ENCODE data around the gene MET. TPM values are rescaled to one million over a fixed set of nuclear protein-coding genes. Genes with fewer than 3 reads are reported as not detected.

The MET gene
- total and polyA plus RNA-seq, 10 of the 15 experiments (the other 5 are each of a cell fraction or from before 2014, with no cell fraction given): 0.01 to 0.21 TPM; not detected in 8

- no peak overlapping the region for H3K4me2 ChIP-seq (ENCODE audit: control insufficient read depth, insufficient read depth)
- ChIA-PET CTCF (no interaction called here), POLR2A (no interaction called here), RAD21 (ENCODE audit: unreplicated experiment) (no interaction called here), SMC1A (ENCODE audit: uncharacterized antibody, unreplicated experiment) (no interaction called here)
- H2AFZ ChIP-seq (ENCODE audit: control insufficient read depth, low read depth, low read length): no peak overlapping the region
- FAIRE-seq (no peak), ATAC-seq (no peak), DNase-seq (ENCODE audit: low read depth, low spot score) (no peak)
- no peak overlapping the region for H3K9ac ChIP-seq (ENCODE audit: control insufficient read depth, insufficient read depth, low read length)
- no peak overlapping the region for H3K4me3 ChIP-seq
- H4K20me1 ChIP-seq (ENCODE audit: control insufficient read depth, insufficient read depth): no peaks in the 10 kb centered on the region
- peaks cover 0 to 3% of the 10 kb centered on the region in 2 experiments; a peak in 2 of 4 replicates for H3K27me3 ChIP-seq (replicated peaks in 1 of 2; ENCODE audit: control insufficient read depth in 2 of 2, insufficient read depth in 2 of 2, low read length in 1 of 2)
- WGBS (ENCODE audit: insufficient coverage, insufficient replicate concordance, low lambda C conversion rate, missing lambda C conversion rate): 49% methylated on average over 3 of the region's 3 CpGs
- intact Hi-C loops (cut with micrococcal nuclease; ENCODE audit: unreplicated experiment): no loop called here
- H3K36me3 ChIP-seq (ENCODE audit: control insufficient read depth in 2 of 2, insufficient read depth in 2 of 2, low read length in 1 of 2): no peaks in the 10 kb centered on the region
- H3K9me3 ChIP-seq (replicated peaks; ENCODE audit: control insufficient read depth, insufficient read depth, low read length): no peaks in the 10 kb centered on the region
- in situ Hi-C loops (cut with MboI): no loop called here
- no peak overlapping the region for H3K27ac ChIP-seq (ENCODE audit: control insufficient read depth, insufficient read depth)
- no peaks in the 10 kb centered on the region for H3K79me2 ChIP-seq (ENCODE audit: control insufficient read depth, insufficient read depth, low read length)
- TF ChIP-seq IRF5 (IDR thresholded peaks at IDR 0.05; ENCODE audit: borderline replicate concordance) (no peak), STAT3 (IDR thresholded peaks at IDR 0.05; ENCODE audit: low read depth, low read length) (no peak), RAD51 (IDR thresholded peaks at IDR 0.05) (no peak), SKIL (IDR thresholded peaks at IDR 0.05; ENCODE audit: low read depth, poor library complexity, severe bottlenecking) (no peak), SREBF1 (IDR thresholded peaks at IDR 0.05; ENCODE audit: low read length) (no peak), SMC3 (IDR thresholded peaks at IDR 0.05; ENCODE audit: borderline replicate concordance, low read length) (no peak), NFIC (IDR thresholded peaks at IDR 0.05; ENCODE audit: low read depth, low read length) (no peak), CTCF (IDR thresholded peaks at IDR 0.05 in 2 of 3, conservative IDR thresholded peaks at IDR 0.05 in 1 of 3; ENCODE audit: control insufficient read depth in 2 of 3, extremely low read depth in 1 of 3, insufficient read depth in 1 of 3, low read depth in 3 of 3, low read length in 3 of 3) (no peak), NRF1 (conservative IDR thresholded peaks at IDR 0.05; ENCODE audit: low read depth, low read length) (no peak), ATF2 (IDR thresholded peaks at IDR 0.05; ENCODE audit: low read length) (no peak), CEBPB (IDR thresholded peaks at IDR 0.05; ENCODE audit: borderline replicate concordance in 1 of 2, low read depth in 2 of 2, low read length in 2 of 2) (no peak), PML (IDR thresholded peaks at IDR 0.05; ENCODE audit: low read length) (no peak), ZNF274 (IDR thresholded peaks at IDR 0.05; ENCODE audit: insufficient read depth, insufficient read length) (no peak), NR2C1 (IDR thresholded peaks at IDR 0.05) (no peak), JUNB (IDR thresholded peaks at IDR 0.05) (no peak), CHD4 (IDR thresholded peaks at IDR 0.05) (no peak), E2F4 (IDR thresholded peaks at IDR 0.05; ENCODE audit: low read depth, low read length) (no peak), SRF (IDR thresholded peaks at IDR 0.05; ENCODE audit: low read depth in 2 of 2, low read length in 2 of 2) (no peak)
- no peaks in the 10 kb centered on the region for H3K4me1 ChIP-seq (ENCODE audit: control insufficient read depth, insufficient read depth, low read length)
- BruUV-seq (replicated peaks): no TSS peak
Observed at GRCh38 chr7:116837586-116837985, 165.6 kb downstream of the MET start.
